ENCODE results near the gene SORCS2. TPM values are rescaled to one million over a fixed set of nuclear protein-coding genes. Genes with fewer than 3 reads are reported as not detected.

Gene SORCS2
- total and polyA plus RNA-seq, 2 of the 8 experiments (the other 6 are each of a cell fraction or from before 2014, with no cell fraction given): 0.36 to 1.8 TPM

DNA sequence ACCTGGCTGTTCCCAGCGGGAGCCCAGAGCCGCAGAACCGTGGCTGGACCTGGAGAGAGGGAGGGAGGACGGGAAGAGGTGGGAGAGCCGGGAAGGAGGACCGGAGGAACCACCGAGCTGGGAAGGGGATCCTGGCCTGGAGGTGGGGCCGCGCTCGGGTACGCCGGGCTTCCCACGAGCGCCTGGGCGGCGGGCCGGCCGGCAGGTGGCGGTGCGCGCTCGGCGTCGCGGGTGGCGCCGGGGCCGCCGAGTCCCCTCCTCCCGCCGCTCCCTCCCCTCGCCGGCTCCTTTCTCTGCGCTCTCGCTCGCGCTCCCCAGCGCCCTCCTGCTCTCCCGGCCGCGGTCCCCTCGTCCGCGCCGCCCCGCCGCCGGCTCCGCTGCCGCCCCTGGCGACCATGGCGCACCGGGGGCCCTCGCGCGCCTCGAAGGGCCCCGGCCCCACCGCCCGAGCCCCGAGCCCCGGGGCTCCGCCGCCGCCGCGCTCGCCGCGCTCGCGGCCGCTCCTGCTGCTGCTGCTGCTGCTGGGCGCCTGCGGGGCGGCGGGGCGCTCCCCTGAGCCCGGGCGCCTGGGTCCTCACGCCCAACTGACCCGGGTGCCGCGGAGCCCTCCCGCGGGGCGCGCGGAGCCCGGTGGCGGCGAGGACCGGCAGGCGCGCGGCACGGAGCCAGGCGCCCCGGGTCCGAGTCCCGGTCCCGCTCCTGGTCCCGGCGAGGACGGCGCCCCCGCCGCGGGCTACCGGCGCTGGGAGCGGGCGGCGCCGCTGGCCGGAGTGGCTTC lies at the start of gene SORCS2 (continued):
- TF ChIP-seq, protein P1, sequence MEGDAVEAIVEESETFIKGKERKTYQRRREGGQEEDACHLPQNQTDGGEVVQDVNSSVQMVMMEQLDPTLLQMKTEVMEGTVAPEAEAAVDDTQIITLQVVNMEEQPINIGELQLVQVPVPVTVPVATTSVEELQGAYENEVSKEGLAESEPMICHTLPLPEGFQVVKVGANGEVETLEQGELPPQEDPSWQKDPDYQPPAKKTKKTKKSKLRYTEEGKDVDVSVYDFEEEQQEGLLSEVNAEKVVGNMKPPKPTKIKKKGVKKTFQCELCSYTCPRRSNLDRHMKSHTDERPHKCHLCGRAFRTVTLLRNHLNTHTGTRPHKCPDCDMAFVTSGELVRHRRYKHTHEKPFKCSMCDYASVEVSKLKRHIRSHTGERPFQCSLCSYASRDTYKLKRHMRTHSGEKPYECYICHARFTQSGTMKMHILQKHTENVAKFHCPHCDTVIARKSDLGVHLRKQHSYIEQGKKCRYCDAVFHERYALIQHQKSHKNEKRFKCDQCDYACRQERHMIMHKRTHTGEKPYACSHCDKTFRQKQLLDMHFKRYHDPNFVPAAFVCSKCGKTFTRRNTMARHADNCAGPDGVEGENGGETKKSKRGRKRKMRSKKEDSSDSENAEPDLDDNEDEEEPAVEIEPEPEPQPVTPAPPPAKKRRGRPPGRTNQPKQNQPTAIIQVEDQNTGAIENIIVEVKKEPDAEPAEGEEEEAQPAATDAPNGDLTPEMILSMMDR (IDR thresholded peaks at IDR 0.05; ENCODE audit: control extremely low read depth in 1 of 3, insufficient read depth in 1 of 3, low read depth in 1 of 3, low read length in 3 of 3): peak in 2 of 3 experiments; percentile 58 to 70; a peak in 3 of 4 replicates
- no peak for TF ChIP-seq JUND (IDR thresholded peaks at IDR 0.05; ENCODE audit: low read length)
- TF ChIP-seq, protein P2, sequence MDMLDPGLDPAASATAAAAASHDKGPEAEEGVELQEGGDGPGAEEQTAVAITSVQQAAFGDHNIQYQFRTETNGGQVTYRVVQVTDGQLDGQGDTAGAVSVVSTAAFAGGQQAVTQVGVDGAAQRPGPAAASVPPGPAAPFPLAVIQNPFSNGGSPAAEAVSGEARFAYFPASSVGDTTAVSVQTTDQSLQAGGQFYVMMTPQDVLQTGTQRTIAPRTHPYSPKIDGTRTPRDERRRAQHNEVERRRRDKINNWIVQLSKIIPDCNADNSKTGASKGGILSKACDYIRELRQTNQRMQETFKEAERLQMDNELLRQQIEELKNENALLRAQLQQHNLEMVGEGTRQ (IDR thresholded peaks at IDR 0.05; ENCODE audit: low read length): no peak
- TF ChIP-seq KDM4A (IDR thresholded peaks at IDR 0.05; ENCODE audit: low read depth, low read length, severe bottlenecking): no peak
- TF ChIP-seq, protein P3, sequence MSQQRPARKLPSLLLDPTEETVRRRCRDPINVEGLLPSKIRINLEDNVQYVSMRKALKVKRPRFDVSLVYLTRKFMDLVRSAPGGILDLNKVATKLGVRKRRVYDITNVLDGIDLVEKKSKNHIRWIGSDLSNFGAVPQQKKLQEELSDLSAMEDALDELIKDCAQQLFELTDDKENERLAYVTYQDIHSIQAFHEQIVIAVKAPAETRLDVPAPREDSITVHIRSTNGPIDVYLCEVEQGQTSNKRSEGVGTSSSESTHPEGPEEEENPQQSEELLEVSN (IDR thresholded peaks at IDR 0.05): no peak
